PFSK-1 (cell line): Measurements from ENCODE around the gene ALKBH2.

Source experiments
- FOXP2 ChIP-seq: optimal IDR thresholded peaks from 2 replicates; pipeline ENCODE3; 2011; ENCODE audit warnings: borderline replicate concordance, control low read depth, inconsistent platforms; ENCODE audit not compliant: insufficient read depth; ENCODE audit errors: extremely low read length, extremely low read depth
- POLR2AphosphoS5 ChIP-seq: IDR thresholded peaks from 2 replicates; pipeline ENCODE4 v1.6.1; 2012; ENCODE audit warnings: low read depth, mild to moderate bottlenecking, control low read depth, low read length, moderate library complexity
- SIN3A ChIP-seq: IDR thresholded peaks from 2 replicates; pipeline ENCODE4 v1.6.1; 2012; ENCODE audit warnings: mild to moderate bottlenecking, low read length, moderate library complexity, borderline replicate concordance; ENCODE audit not compliant: insufficient read depth
- TAF1 ChIP-seq: IDR thresholded peaks from 2 replicates; pipeline ENCODE4 v1.6.1; 2012; ENCODE audit warnings: low read length, control low read depth, borderline replicate concordance; ENCODE audit not compliant: insufficient read depth
- TF ChIP-seq, protein P1 (sequence below), 2 experiments: IDR thresholded peaks; 2 replicates each; pipeline versions ENCODE4 v1.6.1 to v1.8.0; 2011 to 2012; ENCODE audit warnings: low read depth in 2 of 2, low read length in 2 of 2, control low read depth in 1 of 2, inconsistent platforms in 1 of 2, mild to moderate bottlenecking in 1 of 2, moderate library complexity in 1 of 2; ENCODE audit not compliant: insufficient read depth in 1 of 2

The ALKBH2 gene

DNA sequence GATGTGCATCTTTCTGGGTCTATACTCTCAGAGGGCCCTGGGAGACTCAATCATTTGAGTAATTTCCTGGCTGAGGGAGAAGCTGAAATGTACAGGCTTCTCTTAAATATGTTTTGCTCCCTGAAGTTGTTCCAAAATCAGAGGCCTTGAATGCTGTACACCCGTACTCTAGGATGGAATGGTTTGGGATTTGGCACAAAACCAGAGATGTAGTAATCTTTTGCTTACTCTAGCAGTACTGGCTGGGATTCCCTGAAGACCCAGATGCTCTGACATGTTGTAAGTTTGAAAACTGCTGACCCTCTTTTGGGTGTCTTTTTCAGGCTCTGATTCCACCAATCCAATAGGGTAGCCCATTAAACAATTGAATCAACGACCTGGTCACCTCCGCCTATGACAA, 33.5 kb upstream of the ALKBH2 start:
- TF ChIP-seq POLR2AphosphoS5 (no peak), FOXP2 (no peak), SIN3A (no peak), TAF1 (no peak)
- TF ChIP-seq, protein P1, sequence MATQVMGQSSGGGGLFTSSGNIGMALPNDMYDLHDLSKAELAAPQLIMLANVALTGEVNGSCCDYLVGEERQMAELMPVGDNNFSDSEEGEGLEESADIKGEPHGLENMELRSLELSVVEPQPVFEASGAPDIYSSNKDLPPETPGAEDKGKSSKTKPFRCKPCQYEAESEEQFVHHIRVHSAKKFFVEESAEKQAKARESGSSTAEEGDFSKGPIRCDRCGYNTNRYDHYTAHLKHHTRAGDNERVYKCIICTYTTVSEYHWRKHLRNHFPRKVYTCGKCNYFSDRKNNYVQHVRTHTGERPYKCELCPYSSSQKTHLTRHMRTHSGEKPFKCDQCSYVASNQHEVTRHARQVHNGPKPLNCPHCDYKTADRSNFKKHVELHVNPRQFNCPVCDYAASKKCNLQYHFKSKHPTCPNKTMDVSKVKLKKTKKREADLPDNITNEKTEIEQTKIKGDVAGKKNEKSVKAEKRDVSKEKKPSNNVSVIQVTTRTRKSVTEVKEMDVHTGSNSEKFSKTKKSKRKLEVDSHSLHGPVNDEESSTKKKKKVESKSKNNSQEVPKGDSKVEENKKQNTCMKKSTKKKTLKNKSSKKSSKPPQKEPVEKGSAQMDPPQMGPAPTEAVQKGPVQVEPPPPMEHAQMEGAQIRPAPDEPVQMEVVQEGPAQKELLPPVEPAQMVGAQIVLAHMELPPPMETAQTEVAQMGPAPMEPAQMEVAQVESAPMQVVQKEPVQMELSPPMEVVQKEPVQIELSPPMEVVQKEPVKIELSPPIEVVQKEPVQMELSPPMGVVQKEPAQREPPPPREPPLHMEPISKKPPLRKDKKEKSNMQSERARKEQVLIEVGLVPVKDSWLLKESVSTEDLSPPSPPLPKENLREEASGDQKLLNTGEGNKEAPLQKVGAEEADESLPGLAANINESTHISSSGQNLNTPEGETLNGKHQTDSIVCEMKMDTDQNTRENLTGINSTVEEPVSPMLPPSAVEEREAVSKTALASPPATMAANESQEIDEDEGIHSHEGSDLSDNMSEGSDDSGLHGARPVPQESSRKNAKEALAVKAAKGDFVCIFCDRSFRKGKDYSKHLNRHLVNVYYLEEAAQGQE (IDR thresholded peaks at IDR 0.05; ENCODE audit: insufficient read depth in 1 of 2, low read depth in 2 of 2, low read length in 2 of 2): no peak

DNA sequence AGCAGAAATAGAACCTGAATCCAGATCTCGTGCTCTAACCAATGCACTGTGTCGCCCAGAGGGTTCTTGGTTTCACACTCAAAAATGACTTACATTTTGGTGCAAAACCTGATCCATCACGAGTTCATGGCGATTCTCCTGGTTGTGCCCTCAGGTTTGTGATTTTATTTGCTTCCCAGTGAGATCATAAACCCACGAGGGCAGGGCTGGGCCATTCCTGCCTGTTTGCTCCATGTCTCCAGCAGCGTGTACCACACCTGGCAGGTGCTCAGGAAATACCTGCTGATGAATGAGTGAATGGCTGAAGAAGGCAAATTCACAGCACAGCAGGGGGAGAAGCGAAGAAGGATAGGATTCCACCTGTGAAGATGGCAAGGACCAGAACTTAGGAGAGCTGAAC, 32.5 kb upstream of the ALKBH2 start:
- TF ChIP-seq, protein P1 (IDR thresholded peaks at IDR 0.05; ENCODE audit: insufficient read depth in 1 of 2, low read depth in 2 of 2, low read length in 2 of 2): no peak
- TF ChIP-seq FOXP2 (no peak), TAF1 (no peak), SIN3A (no peak), POLR2AphosphoS5 (no peak)

GRCh38 chr12:109124878-109125648, 31.8 kb upstream of the ALKBH2 start:
- TF ChIP-seq FOXP2 (no peak), TAF1 (no peak), SIN3A (no peak), POLR2AphosphoS5 (no peak)
- TF ChIP-seq, protein P1 (IDR thresholded peaks at IDR 0.05; ENCODE audit: insufficient read depth in 1 of 2, low read depth in 2 of 2, low read length in 2 of 2): no peak

- TF ChIP-seq, protein P1 (IDR thresholded peaks at IDR 0.05; ENCODE audit: insufficient read depth in 1 of 2, low read depth in 2 of 2, low read length in 2 of 2): no peak
- TF ChIP-seq SIN3A (no peak), TAF1 (no peak), FOXP2 (no peak), POLR2AphosphoS5 (no peak)
These were observed 28.1 kb upstream of the ALKBH2 start for GRCh38 chr12:109121346-109121880.

GRCh38 chr12:109120557-109120956, 27.3 kb upstream of the ALKBH2 start:
- TF ChIP-seq, protein P1 (IDR thresholded peaks at IDR 0.05; ENCODE audit: insufficient read depth in 1 of 2, low read depth in 2 of 2, low read length in 2 of 2): no peak
- no peak for TF ChIP-seq SIN3A
- no peak for TF ChIP-seq POLR2AphosphoS5
- no peak for TF ChIP-seq FOXP2
- TF ChIP-seq TAF1: no peak
